DMS53 (cell line): Measurements from ENCODE around the gene GPLD1.
A peak's percentile ranks its signal among the peaks of the same experiment; 100 is the strongest.

Source experiments
- DNase-seq: peaks from one replicate; lab custom pipeline; 2025; lab: John Stamatoyannopoulos, UW

Gene GPLD1

GRCh38 chr6:24497254-24497970 is 8.0 kb upstream of the GPLD1 start:
- no peak for DNase-seq

GRCh38 chr6:24494821-24495795 is 5.7 kb upstream of the GPLD1 start, which contains the start of gene ALDH5A1:
ALDH5A1 (plus strand) TSS chr6:24494969; CDS start chr6:24494997, 28 bp downstream.
- peak; percentile 86 for DNase-seq

GRCh38 chr6:24493945-24494820 is 4.8 kb upstream of the GPLD1 start:
- no peak for DNase-seq

GRCh38 chr6:24492475-24492874 is 3.1 kb upstream of the GPLD1 start:
- no peak for DNase-seq

GRCh38 chr6:24490948-24491347 is 1.6 kb upstream of the GPLD1 start:
- no peak for DNase-seq

GRCh38 chr6:24489881-24490280 is 503 bp upstream of the GPLD1 start:
- DNase-seq, result no peak

GRCh38 chr6:24486065-24486464 is 3.3 kb downstream of the GPLD1 start:
- DNase-seq, result no peak

GRCh38 chr6:24484657-24485323 is 4.6 kb downstream of the GPLD1 start:
- no peak for DNase-seq

- no peak for DNase-seq
Measured at GRCh38 chr6:24481449-24481848, 7.9 kb downstream of the GPLD1 start.

GRCh38 chr6:24480705-24481104 is 8.7 kb downstream of the GPLD1 start:
- no peak for DNase-seq

GRCh38 chr6:24478903-24479302 is 10.5 kb downstream of the GPLD1 start:
- DNase-seq, result no peak

- no peak for DNase-seq
Measured at GRCh38 chr6:24477070-24477469, 12.3 kb downstream of the GPLD1 start.

GRCh38 chr6:24476631-24477030 is 12.7 kb downstream of the GPLD1 start:
- no peak for DNase-seq

- no peak for DNase-seq
Measured at GRCh38 chr6:24472181-24472580, 17.2 kb downstream of the GPLD1 start.

GRCh38 chr6:24469811-24470210 is 19.6 kb downstream of the GPLD1 start:
- DNase-seq, result no peak

GRCh38 chr6:24464253-24465038 is 24.9 kb downstream of the GPLD1 start:
- no peak for DNase-seq

GRCh38 chr6:24460966-24461365 is 28.4 kb downstream of the GPLD1 start:
- DNase-seq, result no peak

- no peak for DNase-seq
Measured at GRCh38 chr6:24458941-24459340, 30.4 kb downstream of the GPLD1 start.

- DNase-seq, result no peak
Measured at GRCh38 chr6:24458134-24458533, 31.2 kb downstream of the GPLD1 start.

- no peak for DNase-seq
Measured at GRCh38 chr6:24455061-24455460, 34.3 kb downstream of the GPLD1 start.

GRCh38 chr6:24454452-24454851 is 34.9 kb downstream of the GPLD1 start:
- DNase-seq, result no peak
